IMR-90 (cell line): ENCODE results near the gene MCRS1.

Source experiments
- MAFK ChIP-seq: IDR thresholded peaks from 2 replicates; pipeline ENCODE4 v1.6.1; 2012; ENCODE audit warnings: low read depth, low read length, improper control_type of control experiment
- MXI1 ChIP-seq: IDR thresholded peaks from 2 replicates; pipeline ENCODE4 v1.6.1; 2012; ENCODE audit warnings: low read depth, mild to moderate bottlenecking, low read length, moderate library complexity, borderline replicate concordance
- POLR2A ChIP-seq: IDR thresholded peaks from 2 replicates; pipeline ENCODE4 v1.6.1; 2012; ENCODE audit warnings: mild to moderate bottlenecking, low read depth, low read length
- RAD21 ChIP-seq: IDR thresholded peaks from 2 replicates; pipeline ENCODE4 v1.6.1; 2012; ENCODE audit warnings: low read length, improper control_type of control experiment
- SMC3 ChIP-seq: fragments of 150-350 bp; IDR thresholded peaks from 2 replicates; pipeline ENCODE4 v1.6.1; 2016; ENCODE audit warnings: low read depth, mild to moderate bottlenecking, antibody characterized with exemption, low read length, moderate library complexity
- TF ChIP-seq, protein P1 (sequence below): conservative IDR thresholded peaks from 2 replicates; pipeline ENCODE4 v1.5.1; 2012; ENCODE audit warnings: mild to moderate bottlenecking, low read depth, low read length, improper control_type of control experiment

DNA sequence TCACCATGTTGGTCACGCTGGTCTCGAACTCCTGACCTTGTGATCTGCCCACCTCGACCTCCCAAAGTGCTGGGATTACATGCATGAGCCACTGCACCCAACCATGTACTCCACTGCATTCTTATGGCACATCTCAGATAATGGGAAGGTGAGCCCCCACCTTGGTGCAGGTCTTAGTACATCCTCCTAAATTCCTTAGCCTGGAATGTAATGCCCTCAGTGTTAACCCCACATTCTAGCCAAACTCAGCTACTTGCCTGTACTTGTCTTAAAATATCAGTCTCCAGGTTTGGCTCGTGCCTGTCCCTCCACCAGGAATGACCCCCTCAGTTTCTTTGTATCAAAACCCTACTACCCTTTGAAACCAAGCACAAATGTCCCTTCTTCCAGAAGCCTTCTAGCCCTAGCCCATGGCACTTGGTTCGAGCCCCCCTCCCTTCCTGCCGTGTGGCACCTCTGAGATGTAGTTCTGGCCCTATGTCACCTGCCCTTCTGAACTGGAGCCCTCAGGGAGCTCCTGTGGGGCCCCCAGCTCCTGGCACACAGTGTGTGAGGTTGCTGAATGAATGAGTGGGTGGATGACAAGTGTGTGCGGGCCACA, 20.8 kb downstream of the MCRS1 start:
- TF ChIP-seq MAFK (no peak), POLR2A (no peak), RAD21 (no peak), SMC3 (no peak), MXI1 (no peak)
- TF ChIP-seq, protein P1, sequence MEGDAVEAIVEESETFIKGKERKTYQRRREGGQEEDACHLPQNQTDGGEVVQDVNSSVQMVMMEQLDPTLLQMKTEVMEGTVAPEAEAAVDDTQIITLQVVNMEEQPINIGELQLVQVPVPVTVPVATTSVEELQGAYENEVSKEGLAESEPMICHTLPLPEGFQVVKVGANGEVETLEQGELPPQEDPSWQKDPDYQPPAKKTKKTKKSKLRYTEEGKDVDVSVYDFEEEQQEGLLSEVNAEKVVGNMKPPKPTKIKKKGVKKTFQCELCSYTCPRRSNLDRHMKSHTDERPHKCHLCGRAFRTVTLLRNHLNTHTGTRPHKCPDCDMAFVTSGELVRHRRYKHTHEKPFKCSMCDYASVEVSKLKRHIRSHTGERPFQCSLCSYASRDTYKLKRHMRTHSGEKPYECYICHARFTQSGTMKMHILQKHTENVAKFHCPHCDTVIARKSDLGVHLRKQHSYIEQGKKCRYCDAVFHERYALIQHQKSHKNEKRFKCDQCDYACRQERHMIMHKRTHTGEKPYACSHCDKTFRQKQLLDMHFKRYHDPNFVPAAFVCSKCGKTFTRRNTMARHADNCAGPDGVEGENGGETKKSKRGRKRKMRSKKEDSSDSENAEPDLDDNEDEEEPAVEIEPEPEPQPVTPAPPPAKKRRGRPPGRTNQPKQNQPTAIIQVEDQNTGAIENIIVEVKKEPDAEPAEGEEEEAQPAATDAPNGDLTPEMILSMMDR, result no peak
